Tibial nerve (tissue), 4 donors: ENCODE results near the gene CREB3L1.
A peak's percentile ranks its signal among the peaks of the same experiment; 100 is the strongest.

Experiments
- EP300 ChIP-seq, 2 donors: sonication (generic); formaldehyde crosslinking; IDR thresholded peaks; one replicate each; pipeline ENCODE4 v1.6.1; 2017; ENCODE audit warnings: antibody characterized with exemption in 2 of 2, mild to moderate bottlenecking in 1 of 2
- TF ChIP-seq, protein P1 (sequence below), 5 experiments: fragments of 200-600 bp in 3 of 5; fragments of 450-650 bp in 2 of 5; sonication (generic) in 3 of 5; IDR thresholded peaks; one replicate each; pipeline ENCODE4 v1.5.1; 2016 to 2019; ENCODE audit warnings: antibody characterized with exemption in 5 of 5, mild to moderate bottlenecking in 3 of 5, moderate library complexity in 2 of 5

DNA sequence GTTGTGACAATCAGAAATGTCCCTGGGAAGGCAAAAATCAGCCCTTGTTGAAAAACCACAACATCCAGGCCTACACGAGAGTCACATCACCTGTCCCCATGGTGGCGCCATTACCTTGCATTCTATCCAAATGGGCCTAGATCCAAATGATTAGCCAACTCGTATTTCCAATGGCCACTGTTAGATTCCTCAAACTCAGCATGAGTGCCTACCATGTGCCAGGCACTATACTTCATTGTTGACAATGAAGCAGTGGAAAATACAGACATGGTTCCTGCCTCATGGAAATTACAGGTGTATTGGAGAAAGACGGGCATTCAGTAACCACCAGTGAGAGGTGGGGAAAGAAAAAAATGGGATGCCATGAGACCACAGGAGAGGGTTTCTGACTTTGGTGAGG is 29.8 kb upstream of the CREB3L1 start:
- no peak for TF ChIP-seq EP300 (IDR thresholded peaks at IDR 0.05)
- TF ChIP-seq, protein P1, sequence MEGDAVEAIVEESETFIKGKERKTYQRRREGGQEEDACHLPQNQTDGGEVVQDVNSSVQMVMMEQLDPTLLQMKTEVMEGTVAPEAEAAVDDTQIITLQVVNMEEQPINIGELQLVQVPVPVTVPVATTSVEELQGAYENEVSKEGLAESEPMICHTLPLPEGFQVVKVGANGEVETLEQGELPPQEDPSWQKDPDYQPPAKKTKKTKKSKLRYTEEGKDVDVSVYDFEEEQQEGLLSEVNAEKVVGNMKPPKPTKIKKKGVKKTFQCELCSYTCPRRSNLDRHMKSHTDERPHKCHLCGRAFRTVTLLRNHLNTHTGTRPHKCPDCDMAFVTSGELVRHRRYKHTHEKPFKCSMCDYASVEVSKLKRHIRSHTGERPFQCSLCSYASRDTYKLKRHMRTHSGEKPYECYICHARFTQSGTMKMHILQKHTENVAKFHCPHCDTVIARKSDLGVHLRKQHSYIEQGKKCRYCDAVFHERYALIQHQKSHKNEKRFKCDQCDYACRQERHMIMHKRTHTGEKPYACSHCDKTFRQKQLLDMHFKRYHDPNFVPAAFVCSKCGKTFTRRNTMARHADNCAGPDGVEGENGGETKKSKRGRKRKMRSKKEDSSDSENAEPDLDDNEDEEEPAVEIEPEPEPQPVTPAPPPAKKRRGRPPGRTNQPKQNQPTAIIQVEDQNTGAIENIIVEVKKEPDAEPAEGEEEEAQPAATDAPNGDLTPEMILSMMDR (IDR thresholded peaks at IDR 0.05): peak in 1 of 5 experiments; percentile 14
